DND-41 (cell line): ENCODE data around the gene RAB37.

Source experiments
- ATAC-seq: fragments of 200-7000 bp; cut with Tn5 transposase; 3 replicates; pipeline ENCODE4 v1.9.1; 2021; ENCODE audit warnings: low read depth; ENCODE audit not compliant: insufficient read depth
- DNase-seq: peaks from one replicate; pipeline ENCODE4 v3.0.0-alpha.2; 2020
- H2AFZ ChIP-seq: 2 replicates; pipeline ENCODE4 v1.6.0; 2012; ENCODE audit warnings: low read depth, low read length
- H3K27ac ChIP-seq: 2 replicates; pipeline ENCODE4 v1.5.1; 2012; ENCODE audit warnings: low read length, inconsistent platforms
- H3K27me3 ChIP-seq: fragments of 200-600 bp; sonication (generic); 2 replicates; pipeline ENCODE4 v1.6.0; 2012; ENCODE audit warnings: low read length, mild to moderate bottlenecking, inconsistent platforms; ENCODE audit not compliant: insufficient read depth, poor library complexity
- H3K36me3 ChIP-seq: 2 replicates; pipeline ENCODE4 v1.5.1; 2012; ENCODE audit warnings: low read length, inconsistent platforms; ENCODE audit not compliant: insufficient read depth
- H3K4me1 ChIP-seq: 2 replicates; pipeline ENCODE4 v1.5.1; 2012; ENCODE audit warnings: mild to moderate bottlenecking, low read length; ENCODE audit not compliant: insufficient read depth
- H3K4me2 ChIP-seq: 2 replicates; pipeline ENCODE4 v1.6.0; 2012; ENCODE audit warnings: mild to moderate bottlenecking, moderate library complexity, low read length, inconsistent platforms; ENCODE audit not compliant: insufficient read depth
- H3K4me3 ChIP-seq, 2 experiments: fragments of 200-600 bp in 1 of 2; shearing (Covaris generic) in 1 of 2; 2 replicates each; pipeline ENCODE4 v1.5.1; 2012 to 2016; ENCODE audit warnings: inconsistent platforms in 2 of 2, low read length in 2 of 2, mild to moderate bottlenecking in 2 of 2, low read depth in 1 of 2, moderate library complexity in 1 of 2
- H3K79me2 ChIP-seq: 2 replicates; pipeline ENCODE4 v1.6.0; 2012; ENCODE audit warnings: low read length, inconsistent platforms; ENCODE audit not compliant: insufficient read depth
- H3K9ac ChIP-seq: 2 replicates; pipeline ENCODE4 v1.6.0; 2012; ENCODE audit warnings: low read depth, mild to moderate bottlenecking, inconsistent platforms, low read length, moderate library complexity
- H3K9me3 ChIP-seq: 2 replicates; pipeline ENCODE4 v1.5.1; 2012; ENCODE audit warnings: low read length, moderate library complexity, mild to moderate bottlenecking, inconsistent platforms; ENCODE audit not compliant: insufficient read depth, severe bottlenecking
- H4K20me1 ChIP-seq: 2 replicates; pipeline ENCODE4 v1.6.0; 2012; ENCODE audit warnings: low read length; ENCODE audit not compliant: insufficient read depth
- CTCF ChIP-seq: IDR thresholded peaks from 2 replicates; pipeline ENCODE4 v1.5.1; 2012; ENCODE audit warnings: borderline replicate concordance, low read length, moderate library complexity, mild to moderate bottlenecking; ENCODE audit not compliant: poor library complexity, severe bottlenecking; ENCODE audit errors: extremely low read depth
- EZH2 ChIP-seq: IDR thresholded peaks from 3 replicates; pipeline ENCODE4 v1.6.1; 2012; ENCODE audit warnings: borderline replicate concordance, low read depth, mild to moderate bottlenecking, moderate library complexity, low read length, inconsistent platforms; ENCODE audit not compliant: severe bottlenecking

The RAB37 gene

GRCh38 chr17:74776990-74777389, 39.9 kb downstream of the RAB37 start:
- Histone ChIP-seq H3K4me1 (peaks cover 23% of the 10 kb centered on the region), H3K4me2 (peak overlapping the region; percentile 100), H3K27ac (peak overlapping the region; percentile 57), H3K4me3 (peak overlapping the region; percentile 87 to 90; a peak in 3 of 4 replicates), H3K79me2 (peaks cover 44% of the 10 kb centered on the region), H3K9me3 (no peaks in the 10 kb centered on the region), H4K20me1 (peaks cover 26% of the 10 kb centered on the region; the same call in 1 of the 2 replicates), H3K9ac (peak overlapping the region; percentile 81), H3K27me3 (no peaks in the 10 kb centered on the region), H3K36me3 (peaks cover 30% of the 10 kb centered on the region), H2AFZ (peak overlapping the region; percentile 86)
- no peak for DNase-seq
- ATAC-seq, result no peak
- no peak for TF ChIP-seq CTCF
- TF ChIP-seq EZH2, result no peak

- H4K20me1 ChIP-seq, result peaks cover 18% of the 10 kb centered on the region; the same call in 1 of the 2 replicates
- H3K4me2 ChIP-seq, result no peak overlapping the region
- no peak overlapping the region for H3K4me3 ChIP-seq
- H3K79me2 ChIP-seq, result peaks cover 42% of the 10 kb centered on the region
- peaks cover 23% of the 10 kb centered on the region for H3K4me1 ChIP-seq
- H2AFZ ChIP-seq, result no peak overlapping the region
- ATAC-seq (no peak), DNase-seq (no peak)
- no peak overlapping the region for H3K27ac ChIP-seq
- H3K9ac ChIP-seq, result no peak overlapping the region
- no peak for TF ChIP-seq CTCF
- no peak for TF ChIP-seq EZH2
- peaks cover 19% of the 10 kb centered on the region for H3K36me3 ChIP-seq
- no peaks in the 10 kb centered on the region for H3K9me3 ChIP-seq
- no peaks in the 10 kb centered on the region for H3K27me3 ChIP-seq
These were observed 41.0 kb downstream of the RAB37 start for GRCh38 chr17:74777901-74778515.

GRCh38 chr17:74778960-74779359, 41.9 kb downstream of the RAB37 start:
- H3K36me3 ChIP-seq, result peaks cover 10% of the 10 kb centered on the region; the same call in 1 of the 2 replicates
- H3K9ac ChIP-seq, result no peak overlapping the region
- H3K4me3 ChIP-seq, result no peak overlapping the region
- no peak overlapping the region for H3K27ac ChIP-seq
- peaks cover 34% of the 10 kb centered on the region for H3K79me2 ChIP-seq
- H4K20me1 ChIP-seq, result peaks cover 9% of the 10 kb centered on the region; the same call in 1 of the 2 replicates
- no peak overlapping the region for H2AFZ ChIP-seq
- TF ChIP-seq EZH2 (no peak), CTCF (no peak)
- DNase-seq (no peak), ATAC-seq (no peak)
- peaks cover 19% of the 10 kb centered on the region for H3K4me1 ChIP-seq
- H3K9me3 ChIP-seq, result no peaks in the 10 kb centered on the region
- no peaks in the 10 kb centered on the region for H3K27me3 ChIP-seq
- H3K4me2 ChIP-seq, result no peak overlapping the region
